ENCODE data around the gene PPP1R27. TPM values are rescaled to one million over a fixed set of nuclear protein-coding genes. Genes with fewer than 3 reads are reported as not detected.

The PPP1R27 gene
- total and polyA plus RNA-seq, 7 experiments from 2014 or later: 0.13 TPM; not detected in 6

DNA sequence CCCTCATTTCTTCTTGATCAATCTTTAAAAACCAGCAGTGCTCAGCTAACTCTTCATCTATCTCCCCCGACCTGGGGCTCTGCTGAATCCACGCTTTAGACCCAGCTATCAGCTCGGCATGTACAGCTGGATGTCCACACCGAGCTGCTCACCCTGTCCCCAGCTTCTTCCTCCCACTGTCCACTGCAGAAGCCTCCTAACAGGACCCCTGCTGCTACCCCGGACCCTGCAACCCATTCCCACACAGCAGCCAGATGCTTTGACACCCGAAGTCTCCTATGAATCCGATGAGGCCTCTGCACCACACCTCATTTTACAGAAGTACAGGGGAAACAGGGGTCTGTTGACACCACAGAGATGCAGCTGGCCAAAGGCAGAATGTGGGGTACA is 17.1 kb downstream of the PPP1R27 start:
- DNase-seq (no peak), ATAC-seq (no peak)
- Mint-ChIP-seq H3K9me3 (no peaks in the 10 kb centered on the region), H3K36me3 (no peaks in the 10 kb centered on the region), H3K27me3 (peaks cover 0 to 11% (median 9%) of the 10 kb centered on the region in 5 donors), H3K27ac (no peak overlapping the region), H3K4me1 (peaks cover 0 to 5% (median 0%) of the 10 kb centered on the region in 7 donors), H3K4me3 (no peak overlapping the region)
- Histone ChIP-seq H3K4me1 (ENCODE audit: control insufficient read depth in 2 of 2, insufficient read depth in 2 of 2, low read length in 2 of 2) (no peaks in the 10 kb centered on the region), H3K27me3 (ENCODE audit: control insufficient read depth in 2 of 2, insufficient read depth in 2 of 2, low read length in 2 of 2) (no peaks in the 10 kb centered on the region), H3K36me3 (ENCODE audit: control insufficient read depth in 2 of 3, insufficient read depth in 3 of 3, low read length in 3 of 3) (peaks cover 0 to 1% (median 0%) of the 10 kb centered on the region in 3 experiments), H3K9me3 (ENCODE audit: control insufficient read depth in 2 of 3, low read length in 3 of 3) (no peaks in the 10 kb centered on the region), H3K4me3 (ENCODE audit: low read length) (no peak overlapping the region), H3K27ac (ENCODE audit: low read depth, low read length) (no peak overlapping the region)
- intact Hi-C loops (cut with micrococcal nuclease): no loop called here
- POLR2A ChIA-PET: no interaction called here
- CTCF ChIA-PET: no interaction called here

GRCh38 chr17:81815646-81815986 is 19.2 kb downstream of the PPP1R27 start:
- Histone ChIP-seq H3K36me3 (ENCODE audit: control insufficient read depth in 2 of 3, insufficient read depth in 3 of 3, low read length in 3 of 3) (no peaks in the 10 kb centered on the region), H3K27me3 (ENCODE audit: control insufficient read depth in 2 of 2, insufficient read depth in 2 of 2, low read length in 2 of 2) (no peaks in the 10 kb centered on the region), H3K27ac (ENCODE audit: low read depth, low read length) (no peak overlapping the region), H3K9me3 (ENCODE audit: control insufficient read depth in 2 of 3, low read length in 3 of 3) (no peaks in the 10 kb centered on the region), H3K4me3 (ENCODE audit: low read length) (no peak overlapping the region), H3K4me1 (ENCODE audit: control insufficient read depth in 2 of 2, insufficient read depth in 2 of 2, low read length in 2 of 2) (no peaks in the 10 kb centered on the region)
- Mint-ChIP-seq H3K27me3 (peaks cover 0 to 11% (median 9%) of the 10 kb centered on the region in 5 donors), H3K9me3 (no peaks in the 10 kb centered on the region), H3K36me3 (no peaks in the 10 kb centered on the region), H3K4me3 (no peak overlapping the region), H3K4me1 (peaks cover 0 to 2% (median 0%) of the 10 kb centered on the region in 7 donors), H3K27ac (no peak overlapping the region)
- ChIA-PET POLR2A (no interaction called here), CTCF (no interaction called here)
- DNase-seq (no peak), ATAC-seq (no peak)
- intact Hi-C loops (cut with micrococcal nuclease): no loop called here

GRCh38 chr17:81814748-81815645 is 19.9 kb downstream of the PPP1R27 start:
- POLR2A ChIA-PET: no interaction called here
- CTCF ChIA-PET: no interaction called here
- ATAC-seq (no peak), DNase-seq (no peak)
- Histone ChIP-seq H3K4me3 (ENCODE audit: low read length) (no peak overlapping the region), H3K27me3 (ENCODE audit: control insufficient read depth in 2 of 2, insufficient read depth in 2 of 2, low read length in 2 of 2) (no peaks in the 10 kb centered on the region), H3K4me1 (ENCODE audit: control insufficient read depth in 2 of 2, insufficient read depth in 2 of 2, low read length in 2 of 2) (no peaks in the 10 kb centered on the region), H3K36me3 (ENCODE audit: control insufficient read depth in 2 of 3, insufficient read depth in 3 of 3, low read length in 3 of 3) (no peaks in the 10 kb centered on the region), H3K9me3 (ENCODE audit: control insufficient read depth in 2 of 3, low read length in 3 of 3) (no peaks in the 10 kb centered on the region), H3K27ac (ENCODE audit: low read depth, low read length) (no peak overlapping the region)
- H3K27ac Mint-ChIP-seq: no peak overlapping the region
- H3K9me3 Mint-ChIP-seq: no peaks in the 10 kb centered on the region
- peaks cover 0 to 2% (median 0%) of the 10 kb centered on the region in 7 donors for H3K4me1 Mint-ChIP-seq
- no peaks in the 10 kb centered on the region for H3K36me3 Mint-ChIP-seq
- peaks cover 3 to 15% (median 11%) of the 10 kb centered on the region in 5 donors for H3K27me3 Mint-ChIP-seq
- H3K4me3 Mint-ChIP-seq: no peak overlapping the region
- intact Hi-C loops (cut with micrococcal nuclease): no loop called here

- no peak overlapping the region for H3K27ac ChIP-seq (ENCODE audit: low read depth, low read length)
- Mint-ChIP-seq H3K9me3 (no peaks in the 10 kb centered on the region), H3K4me1 (peaks cover 0 to 2% (median 0%) of the 10 kb centered on the region in 7 donors), H3K27me3 (peaks cover 11 to 22% (median 14%) of the 10 kb centered on the region in 5 donors), H3K4me3 (no peak overlapping the region), H3K36me3 (no peaks in the 10 kb centered on the region), H3K27ac (no peak overlapping the region)
- H3K27me3 ChIP-seq (ENCODE audit: control insufficient read depth in 2 of 2, insufficient read depth in 2 of 2, low read length in 2 of 2): no peaks in the 10 kb centered on the region
- H3K9me3 ChIP-seq (ENCODE audit: control insufficient read depth in 2 of 3, low read length in 3 of 3): no peaks in the 10 kb centered on the region
- H3K4me3 ChIP-seq (ENCODE audit: low read length): no peak overlapping the region
- H3K4me1 ChIP-seq (ENCODE audit: control insufficient read depth in 2 of 2, insufficient read depth in 2 of 2, low read length in 2 of 2): no peaks in the 10 kb centered on the region
- ChIA-PET CTCF (no interaction called here), POLR2A (no interaction called here)
- no peaks in the 10 kb centered on the region for H3K36me3 ChIP-seq (ENCODE audit: control insufficient read depth in 2 of 3, insufficient read depth in 3 of 3, low read length in 3 of 3)
- DNase-seq: no peak
- ATAC-seq: no peak
- intact Hi-C loops (cut with micrococcal nuclease): no loop called here
Observed at GRCh38 chr17:81813861-81814683, 20.8 kb downstream of the PPP1R27 start.

- H3K4me1 ChIP-seq (ENCODE audit: control insufficient read depth in 2 of 2, insufficient read depth in 2 of 2, low read length in 2 of 2): no peaks in the 10 kb centered on the region
- DNase-seq (no peak), ATAC-seq (no peak)
- no peak overlapping the region for H3K4me3 ChIP-seq (ENCODE audit: low read length)
- no peaks in the 10 kb centered on the region for H3K9me3 ChIP-seq (ENCODE audit: control insufficient read depth in 2 of 3, low read length in 3 of 3)
- H3K27me3 Mint-ChIP-seq: peaks cover 11 to 24% (median 17%) of the 10 kb centered on the region in 5 donors
- no peak overlapping the region for H3K4me3 Mint-ChIP-seq
- no peaks in the 10 kb centered on the region for H3K27me3 ChIP-seq (ENCODE audit: control insufficient read depth in 2 of 2, insufficient read depth in 2 of 2, low read length in 2 of 2)
- intact Hi-C loops (cut with micrococcal nuclease): no loop called here
- H3K36me3 Mint-ChIP-seq: no peaks in the 10 kb centered on the region
- ChIA-PET CTCF (no interaction called here), POLR2A (no interaction called here)
- H3K27ac ChIP-seq (ENCODE audit: low read depth, low read length): no peak overlapping the region
- no peak overlapping the region for H3K27ac Mint-ChIP-seq
- H3K4me1 Mint-ChIP-seq: peaks cover 0 to 4% (median 0%) of the 10 kb centered on the region in 7 donors
- H3K36me3 ChIP-seq (ENCODE audit: control insufficient read depth in 2 of 3, insufficient read depth in 3 of 3, low read length in 3 of 3): no peaks in the 10 kb centered on the region
- H3K9me3 Mint-ChIP-seq: no peaks in the 10 kb centered on the region
Observed at GRCh38 chr17:81813371-81813684, 21.5 kb downstream of the PPP1R27 start.

- Histone ChIP-seq H3K27me3 (ENCODE audit: control insufficient read depth in 2 of 2, insufficient read depth in 2 of 2, low read length in 2 of 2) (no peaks in the 10 kb centered on the region), H3K4me1 (ENCODE audit: control insufficient read depth in 2 of 2, insufficient read depth in 2 of 2, low read length in 2 of 2) (no peaks in the 10 kb centered on the region), H3K27ac (ENCODE audit: low read depth, low read length) (no peak overlapping the region), H3K36me3 (ENCODE audit: control insufficient read depth in 2 of 3, insufficient read depth in 3 of 3, low read length in 3 of 3) (no peaks in the 10 kb centered on the region), H3K9me3 (ENCODE audit: control insufficient read depth in 2 of 3, low read length in 3 of 3) (no peaks in the 10 kb centered on the region), H3K4me3 (ENCODE audit: low read length) (no peak overlapping the region)
- no peaks in the 10 kb centered on the region for H3K36me3 Mint-ChIP-seq
- peaks cover 0 to 4% (median 0%) of the 10 kb centered on the region in 7 donors for H3K4me1 Mint-ChIP-seq
- H3K27ac Mint-ChIP-seq: no peak overlapping the region
- ATAC-seq (no peak), DNase-seq (no peak)
- no peaks in the 10 kb centered on the region for H3K9me3 Mint-ChIP-seq
- H3K27me3 Mint-ChIP-seq: peaks cover 11 to 24% (median 17%) of the 10 kb centered on the region in 5 donors
- ChIA-PET POLR2A (no interaction called here), CTCF (no interaction called here)
- intact Hi-C loops (cut with micrococcal nuclease): no loop called here
- H3K4me3 Mint-ChIP-seq: no peak overlapping the region
Observed at GRCh38 chr17:81812571-81813370, 22.1 kb downstream of the PPP1R27 start.

Measured in naive thymus-derived CD4-positive, alpha-beta T cell (primary cell).